ENCODE data around the gene RUNX1. TPM values are rescaled to one million over a fixed set of nuclear protein-coding genes. Genes with fewer than 3 reads are reported as not detected.

Gene RUNX1
- total and polyA plus RNA-seq, 2 of the 13 experiments (the other 11 are each of a cell fraction or from before 2014, with no cell fraction given), result 5.4 to 6.4 TPM

GRCh38 chr21:35004314-35004713 lies 44.8 kb downstream of the RUNX1 start:
- ChIA-PET CTCF (ENCODE audit: low intra/inter-chr PET ratio, low total read pairs) (no interaction called here), POLR2A (no interaction called here)
- ATAC-seq, result no peak
- BruUV-seq (replicated peaks), result no TSS peak
- no peak overlapping the region for H3K9ac ChIP-seq (ENCODE audit: insufficient read depth, low read depth, low read length)
- in situ Hi-C loops (cut with HindIII; ENCODE audit: extremely low pct_ligation_motif_present, low pct_unique_long_range_greater_than_20kb), result no loop called here
- 31% methylated on average over 3 of the region's 3 CpGs for WGBS (ENCODE audit: low lambda C conversion rate)
- no peaks in the 10 kb centered on the region for H3K27me3 ChIP-seq (ENCODE audit: control insufficient read depth in 1 of 2, insufficient read depth in 2 of 2, low read length in 2 of 2)
- H3K9me3 ChIP-seq (ENCODE audit: low read length), result no peaks in the 10 kb centered on the region
- TF ChIP-seq, protein P1, sequence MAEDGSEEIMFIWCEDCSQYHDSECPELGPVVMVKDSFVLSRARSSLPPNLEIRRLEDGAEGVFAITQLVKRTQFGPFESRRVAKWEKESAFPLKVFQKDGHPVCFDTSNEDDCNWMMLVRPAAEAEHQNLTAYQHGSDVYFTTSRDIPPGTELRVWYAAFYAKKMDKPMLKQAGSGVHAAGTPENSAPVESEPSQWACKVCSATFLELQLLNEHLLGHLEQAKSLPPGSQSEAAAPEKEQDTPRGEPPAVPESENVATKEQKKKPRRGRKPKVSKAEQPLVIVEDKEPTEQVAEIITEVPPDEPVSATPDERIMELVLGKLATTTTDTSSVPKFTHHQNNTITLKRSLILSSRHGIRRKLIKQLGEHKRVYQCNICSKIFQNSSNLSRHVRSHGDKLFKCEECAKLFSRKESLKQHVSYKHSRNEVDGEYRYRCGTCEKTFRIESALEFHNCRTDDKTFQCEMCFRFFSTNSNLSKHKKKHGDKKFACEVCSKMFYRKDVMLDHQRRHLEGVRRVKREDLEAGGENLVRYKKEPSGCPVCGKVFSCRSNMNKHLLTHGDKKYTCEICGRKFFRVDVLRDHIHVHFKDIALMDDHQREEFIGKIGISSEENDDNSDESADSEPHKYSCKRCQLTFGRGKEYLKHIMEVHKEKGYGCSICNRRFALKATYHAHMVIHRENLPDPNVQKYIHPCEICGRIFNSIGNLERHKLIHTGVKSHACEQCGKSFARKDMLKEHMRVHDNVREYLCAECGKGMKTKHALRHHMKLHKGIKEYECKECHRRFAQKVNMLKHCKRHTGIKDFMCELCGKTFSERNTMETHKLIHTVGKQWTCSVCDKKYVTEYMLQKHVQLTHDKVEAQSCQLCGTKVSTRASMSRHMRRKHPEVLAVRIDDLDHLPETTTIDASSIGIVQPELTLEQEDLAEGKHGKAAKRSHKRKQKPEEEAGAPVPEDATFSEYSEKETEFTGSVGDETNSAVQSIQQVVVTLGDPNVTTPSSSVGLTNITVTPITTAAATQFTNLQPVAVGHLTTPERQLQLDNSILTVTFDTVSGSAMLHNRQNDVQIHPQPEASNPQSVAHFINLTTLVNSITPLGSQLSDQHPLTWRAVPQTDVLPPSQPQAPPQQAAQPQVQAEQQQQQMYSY (CRISPR knock-in tag; IDR thresholded peaks at IDR 0.05), result no peak
- TF ChIP-seq CEBPG (CRISPR knock-in tag; IDR thresholded peaks at IDR 0.05) (no peak), ZNF652 (CRISPR knock-in tag; IDR thresholded peaks at IDR 0.05; ENCODE audit: borderline replicate concordance, low read depth) (no peak), ETV6 (CRISPR knock-in tag; conservative IDR thresholded peaks at IDR 0.05) (no peak), ZFP36 (IDR thresholded peaks at IDR 0.05; ENCODE audit: borderline replicate concordance, low read depth, low read length, partially characterized antibody) (no peak), HHEX (CRISPR knock-in tag; IDR thresholded peaks at IDR 0.05) (no peak), NFIB (CRISPR knock-in tag; IDR thresholded peaks at IDR 0.05; ENCODE audit: borderline replicate concordance) (no peak), TRAFD1 (CRISPR knock-in tag; IDR thresholded peaks at IDR 0.05; ENCODE audit: borderline replicate concordance) (no peak), ZKSCAN5 (CRISPR knock-in tag; IDR thresholded peaks at IDR 0.05) (no peak), TGIF2 (CRISPR knock-in tag; IDR thresholded peaks at IDR 0.05) (no peak), PHB2 (IDR thresholded peaks at IDR 0.05; ENCODE audit: partially characterized antibody) (no peak), GATA4 (IDR thresholded peaks at IDR 0.05; ENCODE audit: borderline replicate concordance, low read depth) (no peak)
- TF ChIP-seq, protein P2, sequence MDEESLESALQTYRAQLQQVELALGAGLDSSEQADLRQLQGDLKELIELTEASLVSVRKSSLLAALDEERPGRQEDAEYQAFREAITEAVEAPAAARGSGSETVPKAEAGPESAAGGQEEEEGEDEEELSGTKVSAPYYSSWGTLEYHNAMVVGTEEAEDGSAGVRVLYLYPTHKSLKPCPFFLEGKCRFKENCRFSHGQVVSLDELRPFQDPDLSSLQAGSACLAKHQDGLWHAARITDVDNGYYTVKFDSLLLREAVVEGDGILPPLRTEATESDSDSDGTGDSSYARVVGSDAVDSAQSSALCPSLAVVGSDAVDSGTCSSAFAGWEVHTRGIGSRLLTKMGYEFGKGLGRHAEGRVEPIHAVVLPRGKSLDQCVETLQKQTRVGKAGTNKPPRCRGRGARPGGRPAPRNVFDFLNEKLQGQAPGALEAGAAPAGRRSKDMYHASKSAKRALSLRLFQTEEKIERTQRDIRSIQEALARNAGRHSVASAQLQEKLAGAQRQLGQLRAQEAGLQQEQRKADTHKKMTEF (CRISPR knock-in tag; IDR thresholded peaks at IDR 0.05), result no peak
- TF ChIP-seq, protein P3, sequence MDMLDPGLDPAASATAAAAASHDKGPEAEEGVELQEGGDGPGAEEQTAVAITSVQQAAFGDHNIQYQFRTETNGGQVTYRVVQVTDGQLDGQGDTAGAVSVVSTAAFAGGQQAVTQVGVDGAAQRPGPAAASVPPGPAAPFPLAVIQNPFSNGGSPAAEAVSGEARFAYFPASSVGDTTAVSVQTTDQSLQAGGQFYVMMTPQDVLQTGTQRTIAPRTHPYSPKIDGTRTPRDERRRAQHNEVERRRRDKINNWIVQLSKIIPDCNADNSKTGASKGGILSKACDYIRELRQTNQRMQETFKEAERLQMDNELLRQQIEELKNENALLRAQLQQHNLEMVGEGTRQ (IDR thresholded peaks at IDR 0.05; ENCODE audit: low read depth, low read length), result no peak
- TF ChIP-seq, protein P3 (CRISPR knock-in tag; IDR thresholded peaks at IDR 0.05; ENCODE audit: borderline replicate concordance), result no peak
- H3K4me1 ChIP-seq (ENCODE audit: insufficient read depth, low read length), result peaks cover 6% of the 10 kb centered on the region; the same call in 1 of the 2 replicates
- no peaks in the 10 kb centered on the region for H3K36me3 ChIP-seq (replicated peaks in 1 of 2; ENCODE audit: control insufficient read depth in 1 of 2, insufficient read depth in 2 of 2, low read length in 2 of 2)
- no peaks in the 10 kb centered on the region for H3K79me2 ChIP-seq (ENCODE audit: insufficient read depth, low read length)
- no peak for FAIRE-seq
- no peak overlapping the region for H2AFZ ChIP-seq (ENCODE audit: low read length)
- no peak for DNase-seq (ENCODE audit: low spot score)
- H3K4me3 ChIP-seq (replicated peaks in 1 of 3; ENCODE audit: insufficient read depth in 1 of 3, low read depth in 2 of 3, low read length in 3 of 3), result no peak overlapping the region
- no peaks in the 10 kb centered on the region for H4K20me1 ChIP-seq (ENCODE audit: insufficient read depth, low read length)
- no peak overlapping the region for H3K4me2 ChIP-seq (ENCODE audit: low read depth, low read length)
- H3K27ac ChIP-seq (ENCODE audit: extremely low read length, insufficient read depth, low read length), result no peak overlapping the region
- intact Hi-C loops (cut with micrococcal nuclease; ENCODE audit: unreplicated experiment), result no loop called here

All from HepG2 (cell line).